GM12873 (cell line): ENCODE measurements around the gene CDH12.

Experiments used
- TF ChIP-seq, protein P1 (sequence below): IDR thresholded peaks from 2 replicates; pipeline ENCODE4 v1.5.1; 2012; ENCODE audit warnings: low read depth, mild to moderate bottlenecking, moderate library complexity, low read length, control low read depth; ENCODE audit not compliant: insufficient read depth; ENCODE audit errors: missing control alignments

CDH12 gene

GRCh38 chr5:22250528-22250927, 602.6 kb downstream of the CDH12 start:
- TF ChIP-seq, protein P1, sequence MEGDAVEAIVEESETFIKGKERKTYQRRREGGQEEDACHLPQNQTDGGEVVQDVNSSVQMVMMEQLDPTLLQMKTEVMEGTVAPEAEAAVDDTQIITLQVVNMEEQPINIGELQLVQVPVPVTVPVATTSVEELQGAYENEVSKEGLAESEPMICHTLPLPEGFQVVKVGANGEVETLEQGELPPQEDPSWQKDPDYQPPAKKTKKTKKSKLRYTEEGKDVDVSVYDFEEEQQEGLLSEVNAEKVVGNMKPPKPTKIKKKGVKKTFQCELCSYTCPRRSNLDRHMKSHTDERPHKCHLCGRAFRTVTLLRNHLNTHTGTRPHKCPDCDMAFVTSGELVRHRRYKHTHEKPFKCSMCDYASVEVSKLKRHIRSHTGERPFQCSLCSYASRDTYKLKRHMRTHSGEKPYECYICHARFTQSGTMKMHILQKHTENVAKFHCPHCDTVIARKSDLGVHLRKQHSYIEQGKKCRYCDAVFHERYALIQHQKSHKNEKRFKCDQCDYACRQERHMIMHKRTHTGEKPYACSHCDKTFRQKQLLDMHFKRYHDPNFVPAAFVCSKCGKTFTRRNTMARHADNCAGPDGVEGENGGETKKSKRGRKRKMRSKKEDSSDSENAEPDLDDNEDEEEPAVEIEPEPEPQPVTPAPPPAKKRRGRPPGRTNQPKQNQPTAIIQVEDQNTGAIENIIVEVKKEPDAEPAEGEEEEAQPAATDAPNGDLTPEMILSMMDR = no peak

DNA sequence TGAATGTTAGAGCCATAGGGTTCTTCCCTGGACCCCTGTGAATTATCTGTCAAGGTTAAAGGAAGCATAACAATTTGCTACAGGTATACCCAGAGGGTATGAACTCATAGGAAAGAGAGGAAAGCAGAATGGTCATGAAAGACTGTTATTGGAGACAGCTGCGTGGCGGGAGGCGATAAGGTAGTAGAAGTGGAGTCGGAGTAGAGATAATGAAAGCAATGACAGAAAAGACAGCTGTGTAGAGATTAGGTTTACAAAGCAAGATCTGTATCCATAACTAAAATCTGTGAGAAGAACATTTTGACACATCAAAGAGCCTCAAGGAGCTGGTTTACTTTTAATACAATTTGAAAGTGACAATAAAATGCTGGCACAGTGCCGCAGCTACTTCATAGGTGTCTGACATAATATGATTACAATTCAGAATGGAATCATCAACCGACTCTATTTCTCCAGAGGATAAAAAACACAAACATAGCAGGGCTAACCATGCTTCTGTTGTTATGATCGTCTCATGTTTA, 603.9 kb downstream of the CDH12 start:
- TF ChIP-seq, protein P1 = no peak

DNA sequence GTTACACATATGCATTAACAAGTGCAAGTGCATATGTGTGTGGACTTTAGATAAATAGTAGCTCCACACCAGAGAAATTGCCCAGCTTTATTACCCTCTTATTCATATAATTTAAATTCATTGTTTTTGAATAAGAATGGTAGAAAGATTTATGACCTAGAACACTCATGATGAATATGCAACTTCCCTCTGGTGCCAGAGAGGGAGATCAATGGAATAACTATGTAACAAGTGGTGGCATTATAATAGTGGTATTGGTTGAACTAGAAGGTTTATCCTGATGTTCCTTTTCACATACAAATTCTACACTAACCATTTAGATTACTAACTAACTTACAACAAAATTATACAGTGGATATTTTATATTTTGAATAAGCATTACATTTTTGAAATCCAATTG, 607.4 kb downstream of the CDH12 start:
- TF ChIP-seq, protein P1 = no peak

- TF ChIP-seq, protein P1 = no peak
These were observed 610.6 kb downstream of the CDH12 start for GRCh38 chr5:22242532-22242931.

DNA sequence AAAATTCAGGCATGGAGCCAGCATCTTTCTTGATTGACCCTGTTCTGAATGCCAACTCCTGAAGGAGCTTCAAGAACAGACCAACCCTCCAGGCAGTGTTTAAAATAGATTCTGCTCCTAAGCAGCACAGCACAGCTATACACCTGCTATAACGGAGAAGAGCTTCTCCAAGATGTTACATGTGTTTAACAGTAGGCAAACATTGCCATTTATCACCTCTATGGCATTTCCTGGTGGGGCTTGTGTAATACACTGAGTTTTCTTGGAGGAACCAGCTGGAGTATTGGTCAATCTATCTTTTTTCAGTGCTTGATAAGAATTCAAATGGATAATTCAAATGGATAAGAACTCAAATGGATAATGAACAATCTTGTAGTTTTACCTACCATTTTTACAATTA, 615.1 kb downstream of the CDH12 start:
- TF ChIP-seq, protein P1 = no peak

DNA sequence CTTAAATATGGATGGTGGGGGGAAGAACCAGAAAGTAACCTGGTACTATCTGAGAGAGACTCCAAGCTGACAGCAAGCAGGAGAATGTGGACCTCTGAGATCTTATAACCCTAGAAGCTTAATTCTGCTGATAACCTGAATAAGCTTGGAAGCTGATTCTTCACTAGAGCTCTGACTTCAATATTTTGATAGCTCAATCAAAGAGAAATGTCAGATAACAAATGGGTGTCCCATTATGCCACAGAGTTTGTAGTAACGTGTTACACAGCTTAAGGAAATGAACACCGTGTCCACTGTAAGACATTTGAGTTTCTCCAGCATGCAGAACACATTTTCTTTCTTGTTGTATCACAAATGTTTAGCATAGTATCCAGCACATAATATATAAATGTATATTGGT, 626.7 kb downstream of the CDH12 start:
- TF ChIP-seq, protein P1 = no peak

- TF ChIP-seq, protein P1 = no peak
These were observed 630.1 kb downstream of the CDH12 start for GRCh38 chr5:22223079-22223478.
